Mesodermal cell (in vitro differentiated cells): Measurements from ENCODE around the gene KCNA5.

Experiments
- H3K27ac ChIP-seq: 2 replicates; pipeline ENCODE4 v1.7.0; 2013; ENCODE audit warnings: mild to moderate bottlenecking, low read depth, low read length, moderate library complexity; ENCODE audit not compliant: severe bottlenecking
- H3K36me3 ChIP-seq: 2 replicates; pipeline ENCODE4 v1.7.1; 2013; ENCODE audit warnings: mild to moderate bottlenecking, low read length, moderate library complexity; ENCODE audit not compliant: control insufficient read depth, insufficient read depth
- H3K4me1 ChIP-seq: one replicate; pipeline ENCODE4 v1.7.1; 2013; ENCODE audit warnings: mild to moderate bottlenecking, low read length; ENCODE audit not compliant: insufficient read depth, control insufficient read depth, poor library complexity, severe bottlenecking
- H3K4me3 ChIP-seq: 2 replicates; pipeline ENCODE4 v1.7.0; 2013; ENCODE audit warnings: low read length, control low read depth, mild to moderate bottlenecking; ENCODE audit not compliant: insufficient read depth, poor library complexity, severe bottlenecking; ENCODE audit errors: extremely low read depth
- H3K9me3 ChIP-seq: 2 replicates; pipeline ENCODE4 v1.7.1; 2013; ENCODE audit warnings: mild to moderate bottlenecking, low read length, moderate library complexity; ENCODE audit not compliant: control insufficient read depth
- WGBS, 2 experiments: methylation state at CpG; one replicate each; pipeline ENCODE4 v1.1.5; 2013; ENCODE audit warnings: missing lambda C conversion rate in 2 of 2; ENCODE audit not compliant: insufficient coverage in 2 of 2; 5-methylcytosine and 5-hydroxymethylcytosine counted together

KCNA5 gene

GRCh38 chr12:5078423-5078822 is 34.7 kb downstream of the KCNA5 start:
- Histone ChIP-seq H3K4me1 (peaks cover 3% of the 10 kb centered on the region), H3K4me3 (no peak overlapping the region), H3K9me3 (no peaks in the 10 kb centered on the region), H3K27ac (no peak overlapping the region), H3K36me3 (no peaks in the 10 kb centered on the region)
- WGBS, 2 experiments: 94 to 100% methylated on average over 2 to 3 of the region's 4 CpGs

GRCh38 chr12:5081016-5081415 is 37.3 kb downstream of the KCNA5 start:
- no peaks in the 10 kb centered on the region for H3K36me3 ChIP-seq
- H3K4me1 ChIP-seq: peaks cover 3% of the 10 kb centered on the region
- WGBS, 2 experiments: 71 to 72% methylated on average over 5 to 10 of the region's 12 CpGs
- H3K9me3 ChIP-seq: no peaks in the 10 kb centered on the region
- H3K27ac ChIP-seq: no peak overlapping the region
- no peak overlapping the region for H3K4me3 ChIP-seq

DNA sequence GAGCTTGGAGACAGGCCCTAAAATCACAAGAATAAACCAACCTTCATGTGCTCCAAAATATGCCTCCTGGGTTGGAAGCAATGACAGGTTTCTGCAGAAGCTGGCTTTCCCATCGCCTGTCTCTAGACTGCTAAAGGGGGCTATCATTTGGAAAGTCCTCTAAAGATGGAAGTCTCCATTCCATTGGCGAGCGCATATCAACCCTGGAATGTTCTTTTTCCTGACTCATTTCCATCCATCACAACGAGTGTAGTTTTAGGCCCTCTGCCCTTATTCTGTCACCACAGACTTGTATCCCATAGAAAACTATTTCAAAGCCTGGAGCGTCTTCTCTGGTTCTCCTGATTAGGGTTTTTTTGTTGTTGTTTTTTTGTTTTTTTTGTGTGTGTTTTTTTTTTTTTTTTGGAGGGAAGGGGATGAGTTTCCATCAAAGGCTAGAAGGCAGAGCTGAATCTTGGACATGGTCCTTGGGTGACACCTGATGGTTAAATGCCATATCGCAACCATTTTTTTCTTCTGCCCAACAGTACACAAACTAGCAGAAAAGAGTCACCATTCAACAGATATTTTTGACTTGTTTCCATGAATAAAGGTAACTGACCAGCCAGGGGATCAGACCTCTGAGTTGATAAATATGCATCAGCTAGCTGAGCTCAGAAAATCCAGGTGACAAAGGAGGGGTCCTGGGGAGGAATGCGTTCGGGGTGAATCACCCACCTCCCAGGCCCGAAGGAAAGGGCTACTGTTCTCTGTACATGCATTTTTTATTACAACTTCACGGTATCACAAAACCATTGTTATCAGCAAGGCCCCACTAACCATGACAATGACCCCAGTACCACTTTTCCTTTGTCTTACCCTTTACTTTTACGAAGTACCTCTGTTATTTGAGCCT is 40.5 kb downstream of the KCNA5 start:
- Histone ChIP-seq H3K36me3 (no peaks in the 10 kb centered on the region), H3K27ac (no peak overlapping the region), H3K9me3 (no peaks in the 10 kb centered on the region), H3K4me1 (no peaks in the 10 kb centered on the region), H3K4me3 (no peak overlapping the region)
- WGBS, 2 experiments: 67 to 70% methylated on average over 8 of the region's 11 CpGs

- 72 to 81% methylated on average over 3 of the region's 3 CpGs for WGBS, 2 experiments
- Histone ChIP-seq H3K36me3 (no peaks in the 10 kb centered on the region), H3K27ac (no peak overlapping the region), H3K4me1 (no peaks in the 10 kb centered on the region), H3K9me3 (no peaks in the 10 kb centered on the region), H3K4me3 (no peak overlapping the region)
Observed at GRCh38 chr12:5085896-5086295, 42.2 kb downstream of the KCNA5 start.

- Histone ChIP-seq H3K9me3 (no peaks in the 10 kb centered on the region), H3K4me3 (no peak overlapping the region), H3K4me1 (no peaks in the 10 kb centered on the region), H3K27ac (no peak overlapping the region), H3K36me3 (no peaks in the 10 kb centered on the region)
- 92 to 94% methylated on average over 9 to 10 of the region's 16 CpGs for WGBS, 2 experiments
Observed at GRCh38 chr12:5087831-5088554, 44.3 kb downstream of the KCNA5 start.

- Histone ChIP-seq H3K9me3 (no peaks in the 10 kb centered on the region), H3K4me1 (no peaks in the 10 kb centered on the region), H3K27ac (no peak overlapping the region), H3K36me3 (no peaks in the 10 kb centered on the region), H3K4me3 (no peak overlapping the region)
- WGBS, 2 experiments: 91 to 93% methylated on average over 17 of the region's 18 CpGs
Observed at GRCh38 chr12:5088586-5089264, 45.0 kb downstream of the KCNA5 start.

GRCh38 chr12:5094551-5094950 is 50.9 kb downstream of the KCNA5 start:
- WGBS, 2 experiments: 83 to 86% methylated on average over 1 of the region's 1 CpG
- H3K9me3 ChIP-seq: no peaks in the 10 kb centered on the region
- no peak overlapping the region for H3K27ac ChIP-seq
- H3K4me3 ChIP-seq: no peak overlapping the region
- H3K36me3 ChIP-seq: no peaks in the 10 kb centered on the region
- peaks cover 9% of the 10 kb centered on the region for H3K4me1 ChIP-seq

- Histone ChIP-seq H3K9me3 (no peaks in the 10 kb centered on the region), H3K4me1 (peaks cover 9% of the 10 kb centered on the region), H3K36me3 (no peaks in the 10 kb centered on the region), H3K27ac (no peak overlapping the region), H3K4me3 (no peak overlapping the region)
- 78 to 88% methylated on average over 3 of the region's 3 CpGs for WGBS, 2 experiments
Observed at GRCh38 chr12:5094986-5095385, 51.3 kb downstream of the KCNA5 start.
